ENCODE data around the gene CHRND.

CHRND gene

DNA sequence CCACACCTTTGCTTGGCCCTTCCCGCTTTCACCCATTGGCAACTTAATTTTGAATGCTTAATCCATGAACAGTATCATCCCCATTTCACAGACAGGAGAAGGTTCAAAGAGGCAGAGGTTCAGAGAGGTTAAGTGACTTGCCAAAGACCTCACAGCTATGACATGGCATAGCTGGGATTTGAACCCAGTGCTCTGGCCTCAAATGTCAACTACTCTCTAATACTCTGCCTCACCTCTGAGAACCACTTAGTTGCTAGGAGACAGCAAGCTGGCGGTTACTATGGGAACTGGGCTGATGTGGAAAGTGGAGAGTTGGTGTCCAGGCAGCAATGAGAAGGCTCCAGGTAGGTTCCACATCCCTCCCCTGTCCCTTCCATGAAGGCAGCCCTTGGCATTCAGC, 21.5 kb upstream of the CHRND start:
- DNase-seq, result no peak

- no peak for DNase-seq
Measured at GRCh38 chr2:232505856-232506255, 20.1 kb upstream of the CHRND start.

- DNase-seq, result no peak
Measured at GRCh38 chr2:232506709-232507108, 19.3 kb upstream of the CHRND start.

DNA sequence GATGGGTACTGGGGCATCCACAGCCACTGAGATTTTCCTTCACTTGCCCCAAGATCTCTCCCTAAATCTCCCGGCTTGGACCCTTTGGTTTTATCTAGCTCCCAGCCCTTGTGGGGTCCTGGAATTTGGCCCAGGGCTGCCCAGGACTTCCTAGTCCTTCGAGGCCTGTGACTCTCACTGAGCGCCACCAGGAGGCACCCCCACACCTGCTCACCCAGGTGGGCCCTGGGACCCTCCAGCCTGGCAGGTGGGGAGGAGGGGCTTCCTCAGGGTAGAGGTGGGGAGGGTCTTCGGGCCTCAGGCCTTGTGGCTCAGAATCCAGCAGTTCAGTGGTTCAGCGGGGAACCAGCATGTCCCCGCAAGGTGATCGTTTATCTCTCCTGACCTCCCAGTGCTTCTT, 17.7 kb upstream of the CHRND start:
- no peak for DNase-seq

GRCh38 chr2:232511336-232511890, 14.5 kb upstream of the CHRND start:
- DNase-seq, result no peak

- DNase-seq, result no peak
Measured at GRCh38 chr2:232512602-232513001, 13.4 kb upstream of the CHRND start.

DNA sequence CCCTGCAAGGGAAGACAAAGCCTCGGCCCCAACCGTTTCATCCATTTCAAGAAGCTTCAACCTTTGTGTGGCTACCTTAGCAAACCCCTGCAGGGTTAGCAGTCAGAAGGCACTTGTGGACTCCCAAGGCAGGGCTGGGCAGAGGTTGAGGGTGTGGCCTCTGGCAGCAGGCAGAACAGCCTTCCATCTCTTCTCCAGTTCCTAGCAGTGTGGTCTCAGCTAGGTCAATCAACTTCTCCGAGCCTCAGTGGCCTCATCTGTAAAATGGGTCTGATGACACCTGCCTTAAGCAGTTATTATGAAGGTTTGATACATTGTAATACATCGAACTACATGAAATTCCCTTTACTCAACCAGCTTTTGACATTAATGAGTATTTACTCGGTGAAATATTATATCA, 12.6 kb upstream of the CHRND start:
- DNase-seq, result no peak

DNA sequence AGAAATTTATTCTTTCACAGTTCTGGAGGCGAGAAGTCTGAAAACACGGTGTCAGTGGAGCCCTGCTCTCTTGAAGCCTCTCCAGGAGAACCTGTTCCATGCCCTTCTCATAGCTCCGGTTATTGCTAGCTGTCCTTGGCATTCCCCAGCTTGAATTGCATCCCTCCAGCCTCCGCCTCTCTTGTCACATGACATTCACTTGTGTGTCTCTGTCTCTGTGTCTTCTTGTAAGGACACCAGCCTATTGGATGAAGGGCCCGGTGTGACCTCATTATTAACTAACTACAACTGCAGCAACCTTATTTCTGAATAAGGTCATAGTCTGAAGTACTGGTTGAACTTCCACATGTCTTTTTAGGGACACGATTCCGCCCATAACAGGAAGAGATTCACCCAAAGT, 10.3 kb upstream of the CHRND start:
- no peak for DNase-seq

GRCh38 chr2:232516551-232516950, 9.4 kb upstream of the CHRND start:
- no peak for DNase-seq

- no peak for DNase-seq
Measured at GRCh38 chr2:232518844-232519243, 7.1 kb upstream of the CHRND start.

GRCh38 chr2:232519581-232520438, 6.2 kb upstream of the CHRND start, which contains the start of gene PRSS56:
Gene PRSS56, plus strand, starts transcription at chr2:232520388. Its CDS starts 211 bp downstream, at chr2:232520599.
- no peak for DNase-seq

DNA sequence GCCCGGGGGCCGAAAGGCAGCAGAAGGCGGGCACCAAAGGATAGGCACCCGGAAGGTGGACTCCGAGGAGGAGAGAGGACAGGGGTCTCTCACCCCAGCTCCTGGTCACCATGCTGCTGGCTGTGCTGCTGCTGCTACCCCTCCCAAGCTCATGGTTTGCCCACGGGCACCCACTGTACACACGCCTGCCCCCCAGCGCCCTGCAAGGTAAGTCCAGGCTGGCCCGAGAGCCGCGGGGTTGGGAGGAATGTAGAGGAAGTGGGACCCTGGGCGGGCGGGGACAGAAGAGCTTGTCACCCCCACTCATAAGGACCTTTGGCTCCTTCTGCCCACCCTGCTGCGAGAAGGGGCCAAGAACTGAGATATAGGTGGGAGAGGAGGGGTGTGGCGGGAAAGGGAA, 5.5 kb upstream of the CHRND start:
- no peak for DNase-seq

- DNase-seq, result no peak
Measured at GRCh38 chr2:232521098-232521497, 4.9 kb upstream of the CHRND start.

DNA sequence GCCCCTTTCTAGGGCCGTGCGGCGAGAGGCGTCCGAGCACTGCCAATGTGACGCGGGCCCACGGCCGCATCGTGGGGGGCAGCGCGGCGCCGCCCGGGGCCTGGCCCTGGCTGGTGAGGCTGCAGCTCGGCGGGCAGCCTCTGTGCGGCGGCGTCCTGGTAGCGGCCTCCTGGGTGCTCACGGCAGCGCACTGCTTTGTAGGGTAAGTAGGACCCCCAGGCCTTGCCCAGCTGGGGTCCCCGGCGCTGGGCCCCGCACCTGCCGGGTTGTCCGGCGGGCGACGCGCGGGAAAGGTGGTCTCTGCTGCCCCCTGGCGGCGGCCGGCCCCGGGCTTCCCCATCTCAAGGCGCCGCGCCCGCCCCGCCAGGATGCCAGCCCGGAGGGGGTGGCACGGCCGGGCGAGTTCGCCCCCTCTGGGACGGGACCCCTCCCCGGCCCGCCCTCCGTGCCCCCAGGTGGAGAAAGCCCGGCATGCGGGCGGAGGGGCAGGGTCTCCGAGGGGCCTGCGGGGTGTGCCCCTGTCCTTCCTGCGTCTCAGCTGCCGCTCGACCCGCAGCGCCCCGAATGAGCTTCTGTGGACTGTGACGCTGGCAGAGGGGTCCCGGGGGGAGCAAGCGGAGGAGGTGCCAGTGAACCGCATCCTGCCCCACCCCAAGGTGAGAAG, 3.9 kb upstream of the CHRND start:
- DNase-seq, result peak; percentile 49 to 76

DNA sequence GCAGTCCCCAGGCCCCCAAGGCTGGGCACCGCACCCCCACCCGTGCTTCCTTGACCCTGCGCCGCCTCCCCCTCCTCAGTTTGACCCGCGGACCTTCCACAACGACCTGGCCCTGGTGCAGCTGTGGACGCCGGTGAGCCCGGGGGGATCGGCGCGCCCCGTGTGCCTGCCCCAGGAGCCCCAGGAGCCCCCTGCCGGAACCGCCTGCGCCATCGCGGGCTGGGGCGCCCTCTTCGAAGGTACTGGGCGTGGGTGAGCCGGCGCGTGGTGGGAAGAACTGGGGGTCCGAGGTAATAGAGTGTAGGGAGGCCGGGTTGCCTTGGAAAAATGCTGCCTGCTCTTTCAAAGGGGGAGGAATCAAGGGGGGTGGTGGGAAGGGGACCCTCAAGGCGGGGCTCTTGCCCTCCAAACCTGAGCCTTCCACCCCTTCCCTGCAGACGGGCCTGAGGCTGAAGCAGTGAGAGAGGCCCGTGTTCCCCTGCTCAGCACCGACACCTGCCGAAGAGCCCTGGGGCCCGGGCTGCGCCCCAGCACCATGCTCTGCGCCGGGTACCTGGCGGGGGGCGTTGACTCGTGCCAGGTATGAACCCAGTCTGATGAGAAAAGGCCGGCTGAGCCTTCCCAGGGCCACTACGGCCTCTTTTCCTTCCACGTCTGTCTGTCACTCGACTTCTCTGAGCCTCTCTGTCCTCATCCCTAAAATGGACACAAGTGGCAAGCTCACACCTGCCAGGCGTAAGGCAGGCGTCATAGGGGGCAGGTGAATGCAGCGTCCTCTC, 3.1 kb upstream of the CHRND start:
- DNase-seq, result no peak

DNA sequence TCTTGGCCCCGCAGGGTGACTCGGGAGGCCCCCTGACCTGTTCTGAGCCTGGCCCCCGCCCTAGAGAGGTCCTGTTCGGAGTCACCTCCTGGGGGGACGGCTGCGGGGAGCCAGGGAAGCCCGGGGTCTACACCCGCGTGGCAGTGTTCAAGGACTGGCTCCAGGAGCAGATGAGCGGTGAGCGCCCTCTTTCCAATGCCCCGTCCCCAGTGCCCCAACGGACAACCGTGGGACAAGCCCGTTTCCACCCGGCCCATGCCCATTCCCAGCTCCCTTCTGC, 2.6 kb upstream of the CHRND start:
- no peak for DNase-seq

DNA sequence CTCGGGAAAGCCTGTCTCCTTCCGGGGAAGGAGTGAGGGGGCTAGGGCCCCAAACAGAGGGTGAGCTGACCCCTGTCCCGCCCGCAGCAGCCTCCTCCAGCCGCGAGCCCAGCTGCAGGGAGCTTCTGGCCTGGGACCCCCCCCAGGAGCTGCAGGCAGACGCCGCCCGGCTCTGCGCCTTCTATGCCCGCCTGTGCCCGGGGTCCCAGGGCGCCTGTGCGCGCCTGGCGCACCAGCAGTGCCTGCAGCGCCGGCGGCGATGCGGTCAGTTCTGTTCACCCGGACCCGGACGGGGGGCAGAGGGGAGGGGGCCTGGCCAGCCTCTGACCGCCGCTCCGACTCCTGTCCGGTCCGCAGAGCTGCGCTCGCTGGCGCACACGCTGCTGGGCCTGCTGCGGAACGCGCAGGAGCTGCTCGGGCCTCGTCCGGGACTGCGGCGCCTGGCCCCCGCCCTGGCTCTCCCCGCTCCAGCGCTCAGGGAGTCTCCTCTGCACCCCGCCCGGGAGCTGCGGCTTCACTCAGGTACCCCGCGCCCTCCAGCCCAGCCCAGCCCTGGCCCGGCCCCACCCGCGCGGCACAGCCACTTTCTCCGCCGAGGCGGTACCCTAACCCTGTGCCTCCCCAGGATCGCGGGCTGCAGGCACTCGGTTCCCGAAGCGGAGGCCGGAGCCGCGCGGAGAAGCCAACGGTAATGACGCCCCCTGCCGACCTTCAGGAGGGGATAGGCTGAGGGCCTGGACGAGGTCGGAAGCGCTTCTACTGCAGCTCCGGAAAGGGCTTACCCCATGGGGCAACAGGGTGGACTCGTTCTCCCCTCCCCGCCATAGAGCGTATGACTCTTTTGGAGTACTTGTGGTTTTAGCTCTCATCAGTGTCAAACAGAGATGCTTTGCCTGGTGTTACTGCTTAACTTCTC, 2.0 kb upstream of the CHRND start:
- DNase-seq, result peak in 1 of 2 experiments; percentile 20

DNA sequence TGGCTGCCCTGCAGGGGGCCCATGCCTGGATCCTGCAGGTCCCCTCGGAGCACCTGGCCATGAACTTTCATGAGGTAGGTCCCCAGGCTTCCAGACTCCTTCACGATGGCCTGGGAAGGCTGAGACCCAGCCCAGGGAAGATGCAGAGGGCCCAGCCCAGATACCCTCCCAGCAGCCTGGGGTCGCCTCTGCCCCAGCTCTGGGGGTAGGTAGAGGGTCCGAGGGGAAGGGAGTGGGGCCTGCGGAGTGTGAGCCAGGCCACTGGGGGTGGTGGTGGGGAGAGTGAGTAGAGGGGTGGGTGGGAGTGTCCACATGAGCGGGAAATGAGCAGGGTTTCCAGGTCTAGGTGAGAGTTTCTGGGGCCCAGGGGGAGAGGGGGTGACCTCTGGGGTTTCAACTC, 1.2 kb upstream of the CHRND start:
- no peak for DNase-seq

GRCh38 chr2:232525199-232525598, 761 bp upstream of the CHRND start:
- DNase-seq, result no peak

DNA sequence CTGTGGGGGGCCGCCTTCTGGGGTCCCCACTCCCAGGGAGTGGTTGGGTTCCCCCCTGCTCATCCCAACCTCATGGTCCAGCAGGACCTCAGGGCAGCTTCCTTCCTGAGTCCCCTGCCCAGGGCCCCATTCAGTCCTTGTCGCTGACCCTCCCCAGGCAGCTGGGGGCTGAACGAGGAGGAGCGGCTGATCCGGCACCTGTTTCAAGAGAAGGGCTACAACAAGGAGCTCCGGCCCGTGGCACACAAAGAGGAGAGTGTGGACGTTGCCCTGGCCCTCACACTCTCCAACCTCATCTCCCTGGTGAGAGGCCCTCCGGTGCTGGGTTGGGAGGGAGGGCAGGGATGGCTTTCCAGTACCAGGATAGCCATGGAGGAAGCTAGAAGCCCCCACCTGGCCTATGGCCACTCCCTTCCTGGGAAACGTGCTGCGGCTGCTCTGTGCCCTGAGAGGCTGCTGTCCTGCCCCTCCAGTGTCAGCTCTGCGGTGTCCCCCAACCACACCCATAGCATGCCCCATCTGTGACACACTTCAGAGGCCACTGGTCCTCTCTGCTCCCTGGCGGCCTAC, 497 bp downstream of the CHRND start:
- DNase-seq, result no peak

GRCh38 chr2:232527905-232528470, 2.0 kb downstream of the CHRND start:
- no peak for DNase-seq

Measured in stimulated activated CD4-positive, alpha-beta T cell treated with anti-CD3 and anti-CD28 coated beads, Interleukin-4, amount 100 ng/mL, for 4 hours (primary cell).